Common myeloid progenitor, CD34-positive (primary cell): ENCODE data around the gene DNAJC5G.
A peak's percentile ranks its signal among the peaks of the same experiment; 100 is the strongest.
"Not testable (repeated sequence)": the region's sequence is repeated elsewhere in the genome, so short reads cannot be mapped to it uniquely, and the experiment has no call there.

Experiments used
- CTCF ChIA-PET: fragments of 350-600 bp; sonication (Branson Sonifier 250); formaldehyde crosslinking; loops from one replicate; lab custom pipeline; 2021; ENCODE audit warnings: antibody characterized with exemption; lab: Charles Lee
- POLR2A ChIA-PET: fragments of 350-600 bp; sonication (Branson Sonifier 250); formaldehyde crosslinking; loops from one replicate; lab custom pipeline; 2021; ENCODE audit warnings: antibody characterized with exemption; lab: Charles Lee
- DNase-seq, 3 donors: peaks; one replicate each; pipeline versions ENCODE4 v3.0.0 to v3.0.0-alpha.2; 2013
- H3K27ac ChIP-seq, 2 experiments: 1 replicate in 1 of 2; 2 replicates in 1 of 2; pipeline ENCODE4 v1.7.0; 2013; ENCODE audit warnings: inconsistent platforms in 2 of 2, low read length in 2 of 2, mild to moderate bottlenecking in 2 of 2, low read depth in 1 of 2, moderate library complexity in 1 of 2; ENCODE audit not compliant: severe bottlenecking in 2 of 2, insufficient read depth in 1 of 2, poor library complexity in 1 of 2
- H3K27me3 ChIP-seq, 5 experiments: replicated peaks in 2 of 5; 1 replicate in 3 of 5; 2 replicates in 2 of 5; pipeline versions ENCODE4 v1.6.1 to v1.7.0; 2013; ENCODE audit warnings: low read length in 4 of 5, mild to moderate bottlenecking in 2 of 5, moderate library complexity in 2 of 5, inconsistent platforms in 1 of 5; ENCODE audit not compliant: insufficient read depth in 5 of 5, control insufficient read depth in 4 of 5
- H3K36me3 ChIP-seq, 4 experiments: 1 replicate in 2 of 4; 2 replicates in 2 of 4; pipeline versions ENCODE4 v1.6.1 to v1.7.0; 2013; ENCODE audit warnings: low read length in 3 of 4, control low read depth in 1 of 4, mild to moderate bottlenecking in 1 of 4; ENCODE audit not compliant: control insufficient read depth in 4 of 4, insufficient read depth in 4 of 4
- H3K4me1 ChIP-seq, 4 experiments: 1 replicate in 3 of 4; 2 replicates in 1 of 4; pipeline versions ENCODE4 v1.6.1 to v1.7.1; 2013; ENCODE audit warnings: low read length in 3 of 4, mild to moderate bottlenecking in 3 of 4, control low read depth in 1 of 4, inconsistent platforms in 1 of 4, moderate library complexity in 1 of 4; ENCODE audit not compliant: control insufficient read depth in 4 of 4, insufficient read depth in 4 of 4; ENCODE audit errors: control extremely low read depth in 1 of 4
- H3K4me3 ChIP-seq, 7 experiments: 1 replicate in 4 of 7; 2 replicates in 3 of 7; pipeline versions ENCODE4 v1.5.1 to v1.7.0; 2013; ENCODE audit warnings: mild to moderate bottlenecking in 7 of 7, low read length in 6 of 7, moderate library complexity in 6 of 7, inconsistent platforms in 2 of 7, low read depth in 2 of 7, control low read depth in 1 of 7; ENCODE audit not compliant: insufficient read depth in 4 of 7, control insufficient read depth in 1 of 7; ENCODE audit errors: extremely low read depth in 1 of 7
- H3K9me3 ChIP-seq, 5 experiments: 1 replicate in 4 of 5; 2 replicates in 1 of 5; pipeline versions ENCODE4 v1.6.1 to v1.7.1; 2013; ENCODE audit warnings: low read length in 4 of 5, mild to moderate bottlenecking in 2 of 5, inconsistent platforms in 1 of 5, low read depth in 1 of 5, moderate library complexity in 1 of 5; ENCODE audit not compliant: control insufficient read depth in 4 of 5, insufficient read depth in 2 of 5; ENCODE audit errors: control extremely low read depth in 1 of 5
- WGBS: methylation state at CpG from one replicate; pipeline ENCODE4 v1.1.5; 2013; ENCODE audit not compliant: insufficient coverage; 5-methylcytosine and 5-hydroxymethylcytosine counted together

DNAJC5G gene

GRCh38 chr2:27297195-27297594 is 22.0 kb downstream of the DNAJC5G start:
- no CpG with 5 or more reads among the region's 3 CpGs for WGBS
- Histone ChIP-seq H3K9me3 (no peaks in the 10 kb centered on the region), H3K4me3 (no peak overlapping the region), H3K27ac (no peak overlapping the region), H3K27me3 (no peaks in the 10 kb centered on the region), H3K4me1 (peaks cover 0 to 3% (median 0%) of the 10 kb centered on the region in 4 experiments), H3K36me3 (no peaks in the 10 kb centered on the region)
- no peak for DNase-seq
- CTCF ChIA-PET = interaction anchor here (0.9 to 1.2 kb wide), 2 partner anchors 32 to 48 kb away, joined by 4 read pairs; no protein-coding TSS in a partner anchor
- POLR2A ChIA-PET = no interaction called here

- CTCF ChIA-PET = interaction anchor here (0.9 to 7.8 kb wide), 5 partner anchors 7 to 47 kb away, joined by 3 to 94 read pairs (median 17); partner anchors contain the start of gene TRIM54
- Histone ChIP-seq H3K36me3 (no peaks in the 10 kb centered on the region), H3K27ac (no peak overlapping the region), H3K9me3 (no peaks in the 10 kb centered on the region), H3K27me3 (no peaks in the 10 kb centered on the region), H3K4me3 (no peak overlapping the region), H3K4me1 (peaks cover 0 to 3% (median 3%) of the 10 kb centered on the region in 4 experiments)
- WGBS = 96% methylated on average over 15 of the region's 18 CpGs
- POLR2A ChIA-PET = interaction anchor here (0.7 kb wide), 1 partner anchor 18 kb away, joined by 4 read pairs; no protein-coding TSS in a partner anchor
- DNase-seq = no peak
Observed at GRCh38 chr2:27298391-27299080, 23.3 kb downstream of the DNAJC5G start.

- DNase-seq, H3K4me3 ChIP-seq, POLR2A ChIA-PET, H3K27ac ChIP-seq, H3K36me3 ChIP-seq, H3K4me1 ChIP-seq, H3K27me3 ChIP-seq, H3K9me3 ChIP-seq: not testable (repeated sequence)
- WGBS = 100% methylated on average over 1 of the region's 4 CpGs
- CTCF ChIA-PET = interaction anchor here (0.7 to 7.8 kb wide), 8 partner anchors 9 to 219 kb away, joined by 3 to 94 read pairs (median 10); partner anchors contain the start of genes MPV17 and TRIM54
Observed at GRCh38 chr2:27300606-27301005, 25.4 kb downstream of the DNAJC5G start.

- H3K27me3 ChIP-seq = peaks cover 0 to 37% (median 19%) of the 10 kb centered on the region in 5 experiments
- H3K9me3 ChIP-seq = no peaks in the 10 kb centered on the region
- H3K36me3 ChIP-seq = peaks cover 0 to 3% (median 0%) of the 10 kb centered on the region in 4 experiments
- ChIA-PET POLR2A (interaction anchor here (0.6 kb wide), 1 partner anchor 53 kb away, joined by 4 read pairs; the partner anchor contains the start of gene GTF3C2), CTCF (interaction anchor here (0.7 to 7.8 kb wide), 29 partner anchors 7 to 254 kb away, joined by 3 to 94 read pairs (median 4); partner anchors contain the start of genes MPV17 and TRIM54)
- peaks cover 0 to 26% (median 18%) of the 10 kb centered on the region in 4 experiments for H3K4me1 ChIP-seq
- no peak overlapping the region for H3K27ac ChIP-seq
- peak overlapping the region in 3 of 7 experiments; percentile 54 to 71 (median 57) for H3K4me3 ChIP-seq
- peak; percentile 67 to 78 (median 75) for DNase-seq
- 30% methylated on average over 22 of the region's 25 CpGs for WGBS
Observed at GRCh38 chr2:27303093-27304025, 28.1 kb downstream of the DNAJC5G start.

GRCh38 chr2:27304488-27305240 is 29.4 kb downstream of the DNAJC5G start:
- Histone ChIP-seq H3K4me3 (no peak overlapping the region), H3K9me3 (no peaks in the 10 kb centered on the region), H3K4me1 (peaks cover 0 to 26% (median 18%) of the 10 kb centered on the region in 4 experiments), H3K27me3 (peaks cover 0 to 42% (median 19%) of the 10 kb centered on the region in 5 experiments), H3K36me3 (peaks cover 4 to 12% (median 6%) of the 10 kb centered on the region in 4 experiments), H3K27ac (no peak overlapping the region)
- WGBS = 93% methylated on average over 10 of the region's 13 CpGs
- CTCF ChIA-PET = interaction anchor here (0.8 to 7.8 kb wide), 14 partner anchors 10 to 213 kb away, joined by 3 to 94 read pairs (median 4); partner anchors contain the start of genes MPV17 and TRIM54
- DNase-seq = no peak
- POLR2A ChIA-PET = no interaction called here

- Histone ChIP-seq H3K27ac (no peak overlapping the region), H3K27me3 (peaks cover 0 to 42% (median 19%) of the 10 kb centered on the region in 5 experiments), H3K36me3 (peaks cover 4 to 18% (median 8%) of the 10 kb centered on the region in 4 experiments), H3K9me3 (no peaks in the 10 kb centered on the region), H3K4me1 (peaks cover 0 to 26% (median 18%) of the 10 kb centered on the region in 4 experiments), H3K4me3 (no peak overlapping the region)
- POLR2A ChIA-PET = no interaction called here
- DNase-seq = no peak
- WGBS = 96% methylated on average over 16 of the region's 16 CpGs
- CTCF ChIA-PET = interaction anchor here (0.8 to 7.8 kb wide), 8 partner anchors 9 to 206 kb away, joined by 3 to 94 read pairs (median 3); partner anchors contain the start of gene TRIM54
Observed at GRCh38 chr2:27305516-27305915, 30.3 kb downstream of the DNAJC5G start.
